ENCODE data around the gene ZNF444.

DNA sequence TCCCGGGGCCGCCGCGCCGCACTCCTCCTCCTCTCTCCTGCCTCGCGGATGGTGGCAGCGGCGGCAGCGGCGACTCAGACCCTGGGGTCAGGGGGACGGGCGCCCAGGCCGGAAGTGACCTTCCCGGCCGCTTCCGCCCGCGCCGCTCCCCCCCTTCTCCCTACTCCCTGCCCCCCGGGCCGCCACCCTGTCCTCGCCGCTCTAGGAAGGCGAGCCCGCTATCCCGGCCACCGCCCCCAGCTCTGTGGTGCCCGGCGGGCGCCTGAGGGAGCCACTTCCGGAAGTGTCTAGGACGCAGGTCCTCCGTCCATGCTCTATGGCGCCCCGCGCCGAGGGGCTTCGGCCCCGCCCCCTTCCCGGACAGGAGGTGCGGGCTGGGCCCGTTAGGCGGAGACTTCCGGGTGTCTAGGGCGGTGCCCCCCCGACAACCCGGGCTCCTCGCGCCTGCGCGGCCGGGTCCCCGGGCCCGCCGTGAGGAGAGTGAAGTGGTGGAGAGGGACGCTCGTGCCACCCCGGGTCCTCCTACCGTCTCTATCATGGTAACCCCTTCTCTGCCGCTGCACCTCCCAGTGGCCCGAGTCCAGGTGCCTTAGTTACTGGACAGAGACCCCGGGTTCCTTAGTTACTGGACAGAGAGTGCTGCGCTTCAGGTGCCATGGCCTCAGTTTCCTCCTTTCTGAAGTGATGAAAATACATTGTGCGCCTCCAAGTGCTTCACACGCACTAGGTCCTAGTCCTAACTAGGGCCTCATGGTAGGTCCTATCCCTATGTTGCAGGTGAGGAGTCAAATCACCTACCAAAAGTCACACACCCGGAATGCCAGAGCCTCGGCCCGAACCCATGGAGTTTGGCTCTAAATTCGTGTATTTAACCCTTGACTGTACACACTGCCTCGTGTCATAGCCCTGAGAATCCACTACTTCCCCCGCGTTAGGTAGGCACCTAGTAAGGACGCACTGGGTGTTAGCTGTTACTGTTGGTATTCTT, 19.6 kb upstream of the ZNF444 start, which contains the start of gene ZNF787:
- no peak for TF ChIP-seq EZH2 (IDR thresholded peaks at IDR 0.05; ENCODE audit: low read length)
- TF ChIP-seq, protein P1, sequence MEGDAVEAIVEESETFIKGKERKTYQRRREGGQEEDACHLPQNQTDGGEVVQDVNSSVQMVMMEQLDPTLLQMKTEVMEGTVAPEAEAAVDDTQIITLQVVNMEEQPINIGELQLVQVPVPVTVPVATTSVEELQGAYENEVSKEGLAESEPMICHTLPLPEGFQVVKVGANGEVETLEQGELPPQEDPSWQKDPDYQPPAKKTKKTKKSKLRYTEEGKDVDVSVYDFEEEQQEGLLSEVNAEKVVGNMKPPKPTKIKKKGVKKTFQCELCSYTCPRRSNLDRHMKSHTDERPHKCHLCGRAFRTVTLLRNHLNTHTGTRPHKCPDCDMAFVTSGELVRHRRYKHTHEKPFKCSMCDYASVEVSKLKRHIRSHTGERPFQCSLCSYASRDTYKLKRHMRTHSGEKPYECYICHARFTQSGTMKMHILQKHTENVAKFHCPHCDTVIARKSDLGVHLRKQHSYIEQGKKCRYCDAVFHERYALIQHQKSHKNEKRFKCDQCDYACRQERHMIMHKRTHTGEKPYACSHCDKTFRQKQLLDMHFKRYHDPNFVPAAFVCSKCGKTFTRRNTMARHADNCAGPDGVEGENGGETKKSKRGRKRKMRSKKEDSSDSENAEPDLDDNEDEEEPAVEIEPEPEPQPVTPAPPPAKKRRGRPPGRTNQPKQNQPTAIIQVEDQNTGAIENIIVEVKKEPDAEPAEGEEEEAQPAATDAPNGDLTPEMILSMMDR (optimal IDR thresholded peaks at IDR 0.05 in 1 of 3, IDR thresholded peaks at IDR 0.05 in 1 of 3, conservative IDR thresholded peaks at IDR 0.05 in 1 of 3; ENCODE audit: extremely low read depth in 1 of 3, insufficient read depth in 2 of 3, low read length in 3 of 3), result no peak

Measured in keratinocyte (primary cell).